Measurements from ENCODE around the gene METTL21C.

DNA sequence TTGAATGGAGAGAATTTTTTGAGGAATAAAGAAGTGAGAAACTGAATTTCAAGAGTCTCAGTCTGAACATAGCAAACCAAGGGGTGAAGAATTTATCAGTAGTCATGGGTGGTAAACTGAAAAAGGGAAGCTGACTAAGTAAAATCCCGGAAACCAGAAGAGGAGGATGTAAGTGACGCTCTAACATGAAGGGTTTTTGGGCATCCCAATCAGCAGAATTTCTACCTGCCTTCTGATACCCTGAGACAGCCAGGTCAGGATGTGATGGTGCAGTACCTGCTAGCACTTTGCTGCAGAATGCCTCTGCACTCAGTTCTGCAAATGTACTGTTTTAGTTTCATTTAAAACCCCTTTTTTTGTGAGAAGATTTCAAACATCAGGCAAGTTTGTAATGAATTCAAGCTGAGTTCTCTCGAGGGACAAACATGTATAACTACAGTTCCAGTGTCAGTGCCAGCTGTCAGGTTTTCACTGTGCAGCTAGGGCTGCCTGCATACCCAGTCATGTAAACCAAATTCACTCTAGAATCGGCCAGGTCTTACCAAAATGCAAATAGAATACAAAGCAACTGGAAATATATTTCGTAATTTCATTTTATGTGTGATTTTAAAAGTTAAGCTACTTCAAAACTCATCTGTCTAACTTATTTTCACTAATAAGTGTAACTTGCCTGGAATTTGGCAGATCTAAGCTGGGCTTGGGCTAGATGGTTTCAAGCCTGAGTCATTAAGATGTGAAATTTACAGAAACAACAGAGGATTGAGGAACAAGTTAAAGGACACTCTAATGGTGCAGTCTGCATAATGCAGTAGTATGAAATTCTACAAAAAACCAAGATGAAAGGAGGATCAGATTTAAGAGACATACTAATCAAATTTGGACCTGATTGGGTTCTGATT is 13.8 kb downstream of the METTL21C start:
- no peak for TF ChIP-seq EZH2 (IDR thresholded peaks at IDR 0.05)
- no peak for TF ChIP-seq POLR2AphosphoS5 (IDR thresholded peaks at IDR 0.05; ENCODE audit: borderline replicate concordance, low read depth, low read length)

Measured in SK-N-MC (cell line).